Type B pancreatic cell (in vitro differentiated cells): ENCODE data around the gene EFHC2. TPM values are rescaled to one million over a fixed set of nuclear protein-coding genes. Genes with fewer than 3 reads are reported as not detected.

ENCODE experiments used
- total RNA-seq: library from RNA; stranded (reverse); gene quantifications from 2 replicates; pipeline ENCODE4 v1.2.1, GENCODE V29; 2021; ENCODE audit warnings: low replicate concordance

Gene EFHC2
- total RNA-seq, 1 donor from 2014 or later, result 2.1 TPM

Other genes starting within 250 kb of the EFHC2 start
- 15.5 and 17.8 TPM in 2 replicates for gene FUNDC1, start 199.2 kb upstream of the EFHC2 start, total RNA-seq